GM12878 (cell line): ENCODE results near the gene DYNLT4.

ENCODE experiments used
- CHD1 ChIP-seq: IDR thresholded peaks from 2 replicates; pipeline ENCODE4 v1.6.1; 2012; ENCODE audit warnings: low read depth, low read length, improper control_type of control experiment
- POLR2A ChIP-seq: IDR thresholded peaks from 2 replicates; pipeline ENCODE4 v1.6.1; 2011; ENCODE audit warnings: low read depth, mild to moderate bottlenecking, low read length
- TF ChIP-seq, protein P1 (sequence below), 3 experiments: IDR thresholded peaks in 2 of 3; conservative IDR thresholded peaks in 1 of 3; 2 replicates each; pipeline ENCODE4 v1.5.1; 2011; ENCODE audit warnings: low read depth in 3 of 3, low read length in 3 of 3, mild to moderate bottlenecking in 3 of 3, control low read depth in 2 of 3, moderate library complexity in 2 of 3, inconsistent platforms in 1 of 3, mixed read lengths in 1 of 3; ENCODE audit not compliant: control insufficient read depth in 2 of 3, insufficient read depth in 1 of 3; ENCODE audit errors: extremely low read depth in 1 of 3

DNA sequence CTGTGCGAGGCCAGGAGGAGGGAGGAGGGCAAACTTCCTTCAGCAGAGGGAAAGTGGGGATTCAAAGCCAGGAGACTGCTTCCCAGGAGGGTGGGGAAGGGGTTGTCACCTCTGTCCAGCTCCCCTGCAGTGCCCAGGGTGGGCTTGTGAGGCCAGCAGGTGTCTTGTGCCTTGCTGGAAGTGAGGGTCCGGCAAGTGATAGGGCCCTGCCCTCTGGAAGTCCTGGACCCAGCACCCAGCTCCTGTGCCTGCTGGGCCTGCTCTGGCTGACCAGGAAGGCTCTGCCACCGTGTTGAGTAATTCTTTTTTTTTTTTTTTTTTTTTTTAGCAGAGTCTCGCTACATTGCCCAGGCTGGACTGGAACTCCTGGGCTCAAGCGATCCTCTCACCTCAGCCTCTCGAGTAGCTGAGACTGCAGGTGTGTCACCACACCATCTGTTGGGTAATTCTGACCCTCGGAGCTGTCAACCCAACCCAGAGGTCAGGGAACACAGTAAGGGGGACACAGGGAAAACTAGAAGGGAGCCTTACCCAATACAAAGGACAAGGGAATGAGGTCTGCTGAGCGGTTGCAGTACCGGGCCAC is 20.2 kb downstream of the DYNLT4 start:
- TF ChIP-seq, protein P1, sequence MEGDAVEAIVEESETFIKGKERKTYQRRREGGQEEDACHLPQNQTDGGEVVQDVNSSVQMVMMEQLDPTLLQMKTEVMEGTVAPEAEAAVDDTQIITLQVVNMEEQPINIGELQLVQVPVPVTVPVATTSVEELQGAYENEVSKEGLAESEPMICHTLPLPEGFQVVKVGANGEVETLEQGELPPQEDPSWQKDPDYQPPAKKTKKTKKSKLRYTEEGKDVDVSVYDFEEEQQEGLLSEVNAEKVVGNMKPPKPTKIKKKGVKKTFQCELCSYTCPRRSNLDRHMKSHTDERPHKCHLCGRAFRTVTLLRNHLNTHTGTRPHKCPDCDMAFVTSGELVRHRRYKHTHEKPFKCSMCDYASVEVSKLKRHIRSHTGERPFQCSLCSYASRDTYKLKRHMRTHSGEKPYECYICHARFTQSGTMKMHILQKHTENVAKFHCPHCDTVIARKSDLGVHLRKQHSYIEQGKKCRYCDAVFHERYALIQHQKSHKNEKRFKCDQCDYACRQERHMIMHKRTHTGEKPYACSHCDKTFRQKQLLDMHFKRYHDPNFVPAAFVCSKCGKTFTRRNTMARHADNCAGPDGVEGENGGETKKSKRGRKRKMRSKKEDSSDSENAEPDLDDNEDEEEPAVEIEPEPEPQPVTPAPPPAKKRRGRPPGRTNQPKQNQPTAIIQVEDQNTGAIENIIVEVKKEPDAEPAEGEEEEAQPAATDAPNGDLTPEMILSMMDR (IDR thresholded peaks at IDR 0.05 in 2 of 3, conservative IDR thresholded peaks at IDR 0.05 in 1 of 3; ENCODE audit: control insufficient read depth in 2 of 3, extremely low read depth in 1 of 3, insufficient read depth in 1 of 3, low read depth in 3 of 3, low read length in 3 of 3) = no peak
- TF ChIP-seq CHD1 = no peak
- no peak for TF ChIP-seq POLR2A
